ENCODE data around the gene DHX35.

- TF ChIP-seq RAD21 (IDR thresholded peaks at IDR 0.05; ENCODE audit: insufficient read depth, low read depth, low read length) = no peak
- TF ChIP-seq, protein P1, sequence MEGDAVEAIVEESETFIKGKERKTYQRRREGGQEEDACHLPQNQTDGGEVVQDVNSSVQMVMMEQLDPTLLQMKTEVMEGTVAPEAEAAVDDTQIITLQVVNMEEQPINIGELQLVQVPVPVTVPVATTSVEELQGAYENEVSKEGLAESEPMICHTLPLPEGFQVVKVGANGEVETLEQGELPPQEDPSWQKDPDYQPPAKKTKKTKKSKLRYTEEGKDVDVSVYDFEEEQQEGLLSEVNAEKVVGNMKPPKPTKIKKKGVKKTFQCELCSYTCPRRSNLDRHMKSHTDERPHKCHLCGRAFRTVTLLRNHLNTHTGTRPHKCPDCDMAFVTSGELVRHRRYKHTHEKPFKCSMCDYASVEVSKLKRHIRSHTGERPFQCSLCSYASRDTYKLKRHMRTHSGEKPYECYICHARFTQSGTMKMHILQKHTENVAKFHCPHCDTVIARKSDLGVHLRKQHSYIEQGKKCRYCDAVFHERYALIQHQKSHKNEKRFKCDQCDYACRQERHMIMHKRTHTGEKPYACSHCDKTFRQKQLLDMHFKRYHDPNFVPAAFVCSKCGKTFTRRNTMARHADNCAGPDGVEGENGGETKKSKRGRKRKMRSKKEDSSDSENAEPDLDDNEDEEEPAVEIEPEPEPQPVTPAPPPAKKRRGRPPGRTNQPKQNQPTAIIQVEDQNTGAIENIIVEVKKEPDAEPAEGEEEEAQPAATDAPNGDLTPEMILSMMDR (IDR thresholded peaks at IDR 0.05 in 2 of 3, conservative IDR thresholded peaks at IDR 0.05 in 1 of 3; ENCODE audit: control insufficient read depth in 2 of 3, extremely low read depth in 1 of 3, insufficient read depth in 1 of 3, low read depth in 3 of 3, low read length in 3 of 3) = no peak
- TF ChIP-seq GATAD2B (conservative IDR thresholded peaks at IDR 0.05; ENCODE audit: low read depth) = no peak
Observed at GRCh38 chr20:38957915-38958485, 4.1 kb upstream of the DHX35 start.
